ENCODE measurements around the gene KLHL28.

KLHL28 gene, protein sequence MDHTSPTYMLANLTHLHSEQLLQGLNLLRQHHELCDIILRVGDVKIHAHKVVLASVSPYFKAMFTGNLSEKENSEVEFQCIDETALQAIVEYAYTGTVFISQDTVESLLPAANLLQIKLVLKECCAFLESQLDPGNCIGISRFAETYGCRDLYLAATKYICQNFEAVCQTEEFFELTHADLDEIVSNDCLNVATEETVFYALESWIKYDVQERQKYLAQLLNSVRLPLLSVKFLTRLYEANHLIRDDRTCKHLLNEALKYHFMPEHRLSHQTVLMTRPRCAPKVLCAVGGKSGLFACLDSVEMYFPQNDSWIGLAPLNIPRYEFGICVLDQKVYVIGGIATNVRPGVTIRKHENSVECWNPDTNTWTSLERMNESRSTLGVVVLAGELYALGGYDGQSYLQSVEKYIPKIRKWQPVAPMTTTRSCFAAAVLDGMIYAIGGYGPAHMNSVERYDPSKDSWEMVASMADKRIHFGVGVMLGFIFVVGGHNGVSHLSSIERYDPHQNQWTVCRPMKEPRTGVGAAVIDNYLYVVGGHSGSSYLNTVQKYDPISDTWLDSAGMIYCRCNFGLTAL

DNA sequence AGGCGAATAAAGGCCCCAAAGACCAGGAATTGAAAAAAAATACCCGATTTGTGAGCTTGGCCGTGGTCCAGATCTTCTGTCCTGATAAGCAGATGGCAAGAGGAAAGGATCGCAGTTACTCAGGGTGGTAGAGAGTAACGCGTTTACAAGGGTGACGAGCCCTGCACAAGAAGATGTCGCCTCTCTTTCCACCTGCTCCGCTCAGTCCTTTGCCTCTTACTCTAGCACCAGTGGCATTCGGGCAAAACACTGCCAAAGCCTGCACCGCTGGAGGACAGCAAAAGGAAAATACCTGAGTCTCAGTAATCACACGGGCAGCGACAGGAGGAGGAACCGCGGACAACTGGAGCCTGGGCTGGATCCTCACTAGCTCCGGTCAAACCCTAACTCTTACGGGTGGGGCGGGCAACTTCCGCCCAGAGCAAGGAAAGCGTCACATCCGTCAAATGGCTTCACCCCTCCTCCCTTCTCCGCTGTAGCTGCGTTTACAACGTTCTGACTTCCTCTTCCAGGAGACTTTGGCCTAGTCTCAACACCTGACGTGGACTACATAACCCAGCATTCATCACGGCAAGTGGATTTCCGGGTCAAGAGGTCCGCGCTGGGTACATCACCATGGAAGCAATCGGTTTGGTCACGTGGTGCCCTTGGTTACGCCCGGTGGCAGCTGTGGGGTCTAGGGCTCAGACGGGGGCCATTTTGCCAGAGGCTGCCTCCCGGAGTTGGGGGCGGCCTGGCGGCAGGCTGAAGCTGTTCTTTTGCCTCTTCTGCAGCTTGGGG, at the start of gene KLHL28, which contains the start of gene TOGARAM1:
Gene KLHL28 (minus strand): TSS at position 394 of the 780 bp plus-strand sequence. CDS start 16,019 bp downstream, outside the sequence.
Gene TOGARAM1 (plus strand): TSS at position 637 of the 780 bp plus-strand sequence. CDS start 232 bp downstream, outside the sequence.
- peak; percentile 98 for DNase-seq

DNA sequence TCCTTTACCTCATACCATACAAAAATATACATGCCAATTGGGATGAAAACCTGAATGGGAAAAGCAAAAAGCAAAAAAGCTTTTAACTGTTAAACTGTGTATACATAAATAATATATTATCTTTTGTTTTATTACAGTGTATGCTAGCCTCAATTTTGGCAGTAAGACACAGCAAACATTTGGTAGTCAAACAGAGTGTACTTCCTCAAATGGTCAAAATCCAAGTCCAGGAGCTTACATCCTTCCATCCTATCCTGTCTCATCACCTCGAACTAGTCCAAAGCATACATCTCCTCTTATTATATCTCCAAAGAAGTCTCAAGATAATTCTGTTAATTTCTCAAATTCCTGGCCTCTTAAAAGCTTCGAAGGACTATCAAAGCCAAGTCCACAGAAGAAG, 42.2 kb upstream of the KLHL28 start:
- DNase-seq = no peak

- no peak for DNase-seq
These were observed 34.1 kb upstream of the KLHL28 start for GRCh38 chr14:44995770-44996294.

GRCh38 chr14:44995196-44995595, 33.4 kb upstream of the KLHL28 start:
- no peak for DNase-seq

DNA sequence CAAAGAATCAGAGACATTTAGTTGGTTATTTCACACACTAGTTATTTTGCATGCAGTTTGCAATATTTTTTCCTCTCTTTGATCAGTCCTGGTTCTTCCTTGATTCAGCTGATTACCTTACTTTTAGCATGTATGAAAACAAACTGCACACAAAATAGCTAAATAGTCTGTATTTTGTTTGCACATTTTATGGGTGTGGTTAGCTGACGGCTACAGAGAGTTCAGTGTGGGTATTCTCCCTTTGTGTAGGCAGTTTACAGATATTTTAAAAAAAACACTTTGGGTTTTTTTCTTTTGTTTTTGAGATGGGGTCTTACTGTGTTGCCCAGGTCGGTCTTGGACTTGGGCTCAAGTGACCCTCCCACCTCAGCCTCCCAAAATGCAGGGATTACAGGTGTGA, 28.8 kb upstream of the KLHL28 start:
- no peak for DNase-seq

GRCh38 chr14:44989497-44990440, 28.0 kb upstream of the KLHL28 start:
- no peak for DNase-seq

- no peak for DNase-seq
These were observed 26.9 kb upstream of the KLHL28 start for GRCh38 chr14:44988694-44989093.

- no peak for DNase-seq
These were observed 20.8 kb upstream of the KLHL28 start for GRCh38 chr14:44982594-44982993.

DNA sequence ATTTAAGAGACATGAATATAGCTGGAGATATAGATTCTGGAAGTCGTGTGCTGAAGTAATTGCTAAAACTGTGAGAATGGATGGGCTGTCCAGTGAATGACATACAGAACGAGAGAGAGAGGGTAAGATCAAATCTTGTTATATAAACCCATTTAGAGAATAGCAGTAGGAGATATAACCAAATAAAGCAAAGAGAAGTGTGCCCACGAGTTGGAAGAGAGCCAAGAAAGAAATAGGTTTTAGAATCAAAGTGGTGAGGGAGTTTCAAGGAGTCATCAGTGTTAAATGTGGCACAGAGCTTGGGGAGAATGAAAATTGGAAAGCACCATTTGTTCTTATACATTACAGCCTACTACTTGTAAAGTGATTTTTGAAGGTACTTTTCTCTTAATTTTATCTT, 19.5 kb upstream of the KLHL28 start:
- DNase-seq = no peak

- peak; percentile 48 for DNase-seq
These were observed 18.1 kb upstream of the KLHL28 start for GRCh38 chr14:44979740-44980356.

DNA sequence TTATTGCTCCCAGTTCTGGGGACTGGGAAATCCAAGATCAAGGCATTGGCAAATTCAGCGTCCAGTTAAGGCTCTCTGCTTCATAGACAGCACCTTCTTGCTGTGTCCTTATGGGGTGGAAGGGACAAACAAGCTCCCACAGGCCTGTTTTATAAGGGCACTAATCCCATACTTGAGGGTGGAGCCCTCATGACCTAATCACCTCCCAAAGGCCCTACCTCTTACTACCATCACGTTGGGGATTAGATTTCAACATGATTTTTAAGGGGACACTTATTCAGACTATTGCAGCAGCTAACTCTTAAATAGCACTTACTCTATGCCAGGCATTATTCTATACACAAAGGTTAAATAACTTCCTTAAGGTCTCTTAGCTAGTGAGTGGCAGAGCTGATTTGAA, 17.5 kb upstream of the KLHL28 start:
- no peak for DNase-seq

- DNase-seq = no peak
These were observed 9.7 kb upstream of the KLHL28 start for GRCh38 chr14:44971459-44971858.

DNA sequence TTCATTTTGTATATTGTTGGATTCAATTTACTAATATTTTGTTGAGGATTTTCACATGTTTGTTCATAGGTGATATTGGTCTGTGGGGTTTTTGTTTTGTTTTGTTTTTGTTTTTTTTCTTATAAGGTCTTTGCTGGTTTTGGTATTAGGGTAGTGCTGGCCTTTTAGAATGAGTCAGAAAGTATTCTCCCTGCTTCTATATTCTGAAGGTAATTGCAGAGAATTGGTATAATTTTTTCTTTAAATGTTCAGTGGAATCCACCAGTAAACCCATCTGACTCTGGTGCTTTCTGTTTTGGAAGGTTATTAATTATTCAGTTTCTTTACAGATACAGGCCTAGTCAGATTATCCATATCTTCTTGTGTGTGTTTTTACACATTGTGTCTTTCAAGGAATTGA, 9.2 kb upstream of the KLHL28 start:
- DNase-seq = no peak

DNA sequence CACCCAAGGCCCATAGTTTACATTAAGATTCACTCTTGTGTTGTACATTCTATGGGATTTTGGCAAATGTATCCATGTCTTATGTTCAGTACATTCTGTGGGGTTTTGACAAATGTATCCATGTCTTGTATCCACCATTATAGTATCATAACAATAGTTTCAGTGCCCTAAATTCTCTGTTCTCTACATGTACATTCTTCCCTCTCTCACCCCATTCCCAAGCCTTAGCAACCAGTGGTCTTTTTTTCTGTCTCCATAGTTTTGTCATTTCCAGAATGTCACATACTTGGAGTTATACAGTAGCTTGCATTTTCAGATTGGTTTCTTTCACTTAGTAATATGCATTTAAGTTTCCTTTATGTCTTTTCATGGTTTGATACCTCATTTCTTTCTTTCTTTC, 7.0 kb upstream of the KLHL28 start:
- no peak for DNase-seq

DNA sequence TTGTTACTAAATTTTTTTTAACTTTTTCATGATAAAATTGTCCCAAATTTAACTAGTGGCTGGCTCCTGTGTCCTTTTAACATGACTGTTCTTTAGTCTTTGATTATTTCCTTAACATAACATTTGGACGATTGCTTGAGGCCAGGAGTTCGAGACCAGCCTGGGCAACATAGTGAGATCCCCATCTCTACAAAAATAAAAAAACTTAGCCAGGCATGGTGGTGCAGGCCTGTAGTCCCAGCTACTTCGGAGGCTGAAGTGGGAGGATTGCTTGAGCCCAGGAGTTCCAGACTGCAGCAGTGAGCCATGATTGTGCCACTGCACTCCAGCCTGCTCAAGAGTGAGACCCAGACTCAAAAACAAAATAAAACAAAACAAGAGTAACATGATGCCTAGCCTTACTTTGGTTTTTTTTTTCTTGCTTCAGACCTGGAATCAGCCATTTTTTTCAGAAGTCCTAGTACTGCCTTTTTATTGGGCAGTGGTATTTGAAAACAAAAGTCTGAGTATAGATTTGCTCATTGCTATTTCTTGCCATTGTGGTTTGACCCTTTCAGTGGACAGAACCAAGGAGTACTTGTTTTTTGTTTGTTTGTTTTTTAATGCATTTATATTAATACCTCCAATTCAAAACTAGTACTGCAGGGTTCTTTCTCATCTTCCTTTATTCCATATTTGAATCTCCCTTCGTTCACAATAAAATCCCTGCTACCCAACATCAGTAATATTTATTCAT, 5.0 kb upstream of the KLHL28 start:
- no peak for DNase-seq

GRCh38 chr14:44963775-44964380, 2.1 kb upstream of the KLHL28 start:
- DNase-seq = no peak

GRCh38 chr14:44963044-44963528, 1.3 kb upstream of the KLHL28 start:
- DNase-seq = no peak

- peak; percentile 82 for DNase-seq
These were observed 742 bp upstream of the KLHL28 start for GRCh38 chr14:44962334-44963043.

- DNase-seq = peak; percentile 68
These were observed 595 bp downstream of the KLHL28 start for GRCh38 chr14:44961151-44961553.

- DNase-seq = no peak
These were observed 1.1 kb downstream of the KLHL28 start for GRCh38 chr14:44960646-44961045.
